SU-DHL-6 (cell line): ENCODE results near the gene P2RX2.

ENCODE experiments used
- EZH2phosphoT487 ChIP-seq: fragments of 200-600 bp; sonication (generic), shearing (Covaris generic); conservative IDR thresholded peaks from 2 replicates; pipeline ENCODE4 v1.6.1; 2018; ENCODE audit warnings: mild to moderate bottlenecking, antibody characterized with exemption, low read length, moderate library complexity, mixed read lengths
- TF ChIP-seq, protein P1 (sequence below): fragments of 200-600 bp; sonication (generic); IDR thresholded peaks from one replicate; pipeline ENCODE4 v1.5.1; 2017; ENCODE audit warnings: antibody characterized with exemption, mild to moderate bottlenecking, low read length, moderate library complexity; ENCODE audit not compliant: insufficient read depth, poor library complexity, severe bottlenecking

DNA sequence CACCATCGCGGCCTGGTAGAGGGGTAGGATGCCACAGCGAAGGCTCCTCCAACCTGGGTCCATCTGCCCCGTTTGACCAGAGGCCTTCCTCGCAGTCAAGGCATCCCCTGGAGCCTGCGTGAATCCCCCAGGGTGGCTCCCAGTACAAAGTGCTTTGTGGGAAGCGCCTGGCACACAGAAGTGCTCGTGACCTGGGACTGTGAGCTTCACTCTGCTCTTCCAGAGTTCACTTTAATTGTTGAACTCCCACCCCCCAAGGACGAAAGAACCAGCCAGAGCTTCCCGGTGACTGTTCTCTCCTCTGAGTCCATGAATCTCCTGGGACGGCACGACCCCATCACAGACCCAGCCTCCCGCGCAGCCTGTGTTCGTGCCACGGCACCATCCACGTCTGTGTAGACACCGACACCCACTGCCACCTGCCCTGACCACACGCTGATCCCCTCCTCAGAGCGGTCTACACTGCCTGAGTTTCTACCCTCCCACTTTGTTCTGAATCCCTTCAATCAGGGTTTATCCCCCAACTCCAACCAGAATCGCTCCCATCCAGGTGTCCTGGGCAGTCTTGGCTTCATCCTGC, 15.9 kb downstream of the P2RX2 start:
- TF ChIP-seq, protein P1, sequence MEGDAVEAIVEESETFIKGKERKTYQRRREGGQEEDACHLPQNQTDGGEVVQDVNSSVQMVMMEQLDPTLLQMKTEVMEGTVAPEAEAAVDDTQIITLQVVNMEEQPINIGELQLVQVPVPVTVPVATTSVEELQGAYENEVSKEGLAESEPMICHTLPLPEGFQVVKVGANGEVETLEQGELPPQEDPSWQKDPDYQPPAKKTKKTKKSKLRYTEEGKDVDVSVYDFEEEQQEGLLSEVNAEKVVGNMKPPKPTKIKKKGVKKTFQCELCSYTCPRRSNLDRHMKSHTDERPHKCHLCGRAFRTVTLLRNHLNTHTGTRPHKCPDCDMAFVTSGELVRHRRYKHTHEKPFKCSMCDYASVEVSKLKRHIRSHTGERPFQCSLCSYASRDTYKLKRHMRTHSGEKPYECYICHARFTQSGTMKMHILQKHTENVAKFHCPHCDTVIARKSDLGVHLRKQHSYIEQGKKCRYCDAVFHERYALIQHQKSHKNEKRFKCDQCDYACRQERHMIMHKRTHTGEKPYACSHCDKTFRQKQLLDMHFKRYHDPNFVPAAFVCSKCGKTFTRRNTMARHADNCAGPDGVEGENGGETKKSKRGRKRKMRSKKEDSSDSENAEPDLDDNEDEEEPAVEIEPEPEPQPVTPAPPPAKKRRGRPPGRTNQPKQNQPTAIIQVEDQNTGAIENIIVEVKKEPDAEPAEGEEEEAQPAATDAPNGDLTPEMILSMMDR, result no peak
- no peak for TF ChIP-seq EZH2phosphoT487
